HEK293T (cell line): ENCODE results near the gene SMG6.
"Not testable (repeated sequence)": the region's sequence is repeated elsewhere in the genome, so short reads cannot be mapped to it uniquely, and the experiment has no call there.

Source experiments
- CTCF ChIA-PET: fragments of 350-600 bp; formaldehyde crosslinking; extraction: SDS; loops from one replicate; lab custom pipeline; 2021; ENCODE audit warnings: antibody characterized with exemption, inconsistent platforms; lab: Yijun Ruan, JAX
- POLR2A ChIA-PET: fragments of 350-600 bp; formaldehyde crosslinking; extraction: SDS; loops from one replicate; lab custom pipeline; 2020; ENCODE audit warnings: antibody characterized with exemption, inconsistent platforms; lab: Yijun Ruan, JAX
- DNase-seq: peaks from one replicate; pipeline ENCODE4 v3.0.0; 2012; ENCODE audit warnings: mixed read lengths; ENCODE audit errors: extremely low spot score
- ARNT ChIP-seq: fragments of 450-650 bp; IDR thresholded peaks from 2 replicates; pipeline ENCODE4 v1.6.1; 2017; ENCODE audit warnings: mild to moderate bottlenecking
- BHLHE40 ChIP-seq: fragments of 450-650 bp; IDR thresholded peaks from 2 replicates; pipeline ENCODE4 v1.6.1; 2016; ENCODE audit warnings: mild to moderate bottlenecking, moderate library complexity, borderline replicate concordance
- CTBP1 ChIP-seq: fragments of 450-650 bp; IDR thresholded peaks from 2 replicates; pipeline ENCODE4 v1.6.1; 2016; ENCODE audit warnings: borderline replicate concordance
- ELF4 ChIP-seq: fragments of 450-650 bp; IDR thresholded peaks from 2 replicates; pipeline ENCODE4 v1.6.1; 2017; ENCODE audit warnings: antibody characterized with exemption
- FOXA1 ChIP-seq: fragments of 450-650 bp; IDR thresholded peaks from 2 replicates; pipeline ENCODE4 v1.6.1; 2016; ENCODE audit warnings: mild to moderate bottlenecking
- FOXK2 ChIP-seq: fragments of 450-650 bp; IDR thresholded peaks from 2 replicates; pipeline ENCODE4 v1.6.1; 2016; ENCODE audit warnings: mild to moderate bottlenecking
- FOXM1 ChIP-seq: fragments of 450-650 bp; IDR thresholded peaks from 2 replicates; pipeline ENCODE4 v1.6.1; 2017; ENCODE audit warnings: mild to moderate bottlenecking, borderline replicate concordance
- HDGF ChIP-seq: fragments of 450-650 bp; IDR thresholded peaks from 2 replicates; pipeline ENCODE4 v1.6.1; 2017; ENCODE audit warnings: antibody characterized with exemption, borderline replicate concordance
- L3MBTL2 ChIP-seq: fragments of 450-650 bp; conservative IDR thresholded peaks from 2 replicates; pipeline ENCODE4 v1.6.1; 2016; ENCODE audit warnings: mild to moderate bottlenecking
- LEF1 ChIP-seq: fragments of 450-650 bp; IDR thresholded peaks from 2 replicates; pipeline ENCODE4 v1.6.1; 2017; ENCODE audit warnings: mild to moderate bottlenecking, borderline replicate concordance
- NFRKB ChIP-seq: fragments of 450-650 bp; IDR thresholded peaks from 2 replicates; pipeline ENCODE4 v1.6.1; 2016; ENCODE audit warnings: mild to moderate bottlenecking, moderate library complexity
- SP1 ChIP-seq: fragments of 450-650 bp; IDR thresholded peaks from 2 replicates; pipeline ENCODE4 v1.6.1; 2017
- SUZ12 ChIP-seq: fragments of 450-650 bp; IDR thresholded peaks from 2 replicates; pipeline ENCODE4 v1.6.1; 2016; ENCODE audit warnings: mild to moderate bottlenecking
- TARDBP ChIP-seq: fragments of 450-650 bp; IDR thresholded peaks from 2 replicates; pipeline ENCODE4 v1.6.1; 2016
- ZNF384 ChIP-seq: fragments of 450-650 bp; IDR thresholded peaks from 2 replicates; pipeline ENCODE4 v1.6.1; 2016
- TF ChIP-seq, protein P1 (sequence below): fragments of 450-650 bp; IDR thresholded peaks from 2 replicates; pipeline ENCODE4 v1.6.1; 2016

SMG6 gene

DNA sequence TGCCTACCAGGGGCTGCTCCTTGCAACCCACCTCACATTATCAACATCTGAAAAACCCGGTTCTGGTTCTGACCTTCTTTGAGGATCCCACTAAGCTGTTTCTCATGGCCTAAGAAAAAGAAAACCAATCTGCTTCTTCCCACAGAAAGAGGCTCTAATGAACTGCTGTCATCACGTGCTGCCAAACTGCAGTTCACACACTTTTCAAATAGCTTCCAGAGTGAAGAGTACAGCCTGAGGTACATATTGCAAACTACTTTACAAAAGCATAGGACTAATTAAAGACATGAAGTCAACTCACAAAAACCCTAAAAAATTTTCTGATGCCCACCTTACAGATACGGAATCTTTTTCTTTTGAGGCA, 36.7 kb downstream of the SMG6 start:
- CTCF ChIA-PET: no interaction called here
- POLR2A ChIA-PET: no interaction called here
- no peak for DNase-seq
- no peak for TF ChIP-seq NFRKB
- no peak for TF ChIP-seq CTBP1
- TF ChIP-seq FOXM1: no peak
- no peak for TF ChIP-seq SUZ12
- TF ChIP-seq BHLHE40: no peak
- TF ChIP-seq ZNF384: no peak
- TF ChIP-seq TARDBP: no peak

DNA sequence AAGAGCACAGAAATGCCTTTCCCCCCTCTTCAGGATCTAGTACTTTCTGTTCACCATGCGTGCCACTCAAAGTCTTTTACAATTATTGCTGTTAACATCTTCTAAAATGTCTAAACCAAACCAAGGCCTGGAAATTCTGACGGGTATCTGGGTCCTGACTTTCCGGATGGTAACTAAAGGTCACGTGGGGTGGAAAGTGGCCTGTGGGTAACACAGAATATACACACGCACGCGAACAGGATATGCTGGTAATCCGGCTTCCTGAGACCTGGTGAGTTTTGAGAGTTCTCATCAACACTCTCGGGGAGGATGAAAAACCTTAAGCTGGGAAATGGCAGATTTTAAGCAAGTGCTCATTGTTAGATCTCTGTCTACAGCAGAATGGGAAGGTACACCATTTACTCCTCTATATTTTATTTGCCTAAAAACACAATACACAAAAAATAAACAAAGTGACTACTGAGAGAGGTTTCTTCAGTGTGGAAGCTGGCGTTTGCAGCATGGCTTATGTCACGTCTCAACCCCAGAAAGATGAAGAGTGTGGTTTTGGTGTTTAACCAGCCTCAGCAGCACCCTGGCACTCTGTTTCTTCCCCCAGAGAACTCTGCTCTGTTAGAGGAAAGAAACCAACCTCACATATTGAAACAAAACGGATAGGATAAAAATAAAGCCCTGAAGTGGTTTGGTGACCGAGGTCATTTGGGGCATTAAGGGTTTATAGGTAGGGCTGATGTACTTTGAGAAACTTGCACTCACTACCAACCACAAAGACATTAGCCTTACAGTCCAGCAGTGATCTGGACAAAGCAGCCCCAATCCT, 37.3 kb downstream of the SMG6 start:
- ChIA-PET CTCF (no interaction called here), POLR2A (no interaction called here)
- TF ChIP-seq TARDBP (no peak), FOXA1 (no peak), ZNF384 (no peak), BHLHE40 (no peak)
- no peak for DNase-seq

DNA sequence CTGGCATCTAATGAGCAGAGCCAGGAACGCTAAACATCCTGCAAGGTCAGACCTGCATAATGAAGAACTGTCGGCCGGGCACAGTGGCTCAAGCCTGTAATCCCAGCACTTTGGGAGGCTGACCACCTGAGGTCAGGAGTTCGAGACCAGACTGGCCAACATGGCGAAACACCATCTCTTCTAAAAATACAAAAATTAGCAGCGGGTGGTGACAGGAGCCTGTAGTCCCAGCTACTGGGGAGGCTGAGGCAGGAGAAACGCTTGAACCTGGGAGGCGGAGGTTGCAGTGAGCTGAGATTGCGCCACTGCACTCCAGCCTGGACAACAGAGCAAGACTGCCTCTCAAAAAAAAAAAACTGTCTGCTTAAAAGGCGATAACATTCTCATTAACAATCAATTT, 38.4 kb downstream of the SMG6 start:
- CTCF ChIA-PET: interaction anchor here (0.5 to 0.6 kb wide), 3 partner anchors 17 to 732 kb away, joined by 3 to 8 read pairs (median 3); no protein-coding TSS in a partner anchor

DNA sequence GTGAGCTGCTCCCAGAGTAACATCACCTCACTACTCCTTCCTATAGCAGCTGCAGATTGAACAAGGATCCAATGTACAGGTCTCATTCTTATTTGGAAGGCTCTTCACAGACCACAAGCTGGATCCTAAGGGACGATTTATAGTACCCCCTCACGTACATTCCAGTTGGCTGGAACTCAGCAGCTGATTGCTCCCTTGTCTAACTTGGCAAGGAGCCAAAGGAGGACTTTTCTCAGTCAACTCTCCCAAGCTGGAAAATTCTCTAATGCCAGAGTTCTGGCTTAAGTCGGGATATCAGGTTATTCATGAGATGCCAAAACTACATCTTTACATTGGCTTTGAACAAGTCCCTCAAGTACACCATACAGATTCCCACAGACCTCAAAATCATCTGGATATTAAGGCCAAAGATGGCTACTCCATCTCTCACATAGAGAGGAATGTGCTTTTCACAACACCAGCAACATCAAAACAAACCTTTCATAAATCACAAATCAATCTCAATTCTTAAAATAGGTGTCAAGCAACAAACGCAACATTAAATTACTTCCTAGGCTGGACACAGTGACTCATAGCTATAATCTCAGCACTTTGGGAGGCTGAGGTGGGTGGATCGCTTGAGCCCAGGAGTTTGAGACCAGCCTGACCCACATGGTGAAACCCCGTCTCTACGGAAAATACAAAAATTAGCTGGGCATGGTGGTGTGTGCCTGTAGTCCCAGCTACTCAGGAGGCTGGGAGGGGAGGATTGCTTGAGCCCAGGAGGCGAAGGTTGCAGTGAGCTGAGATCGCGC, 39.3 kb downstream of the SMG6 start:
- no peak for TF ChIP-seq ELF4
- TF ChIP-seq LEF1: no peak
- no peak for TF ChIP-seq NFRKB
- POLR2A ChIA-PET: interaction anchor here (1.4 kb wide), 1 partner anchor 39 kb away, joined by 3 read pairs; the partner anchor contains the start of genes SMG6 and SRR
- no peak for DNase-seq
- CTCF ChIA-PET: interaction anchor here (0.6 to 0.7 kb wide), 3 partner anchors 171 to 731 kb away, joined by 3 to 6 read pairs (median 3); no protein-coding TSS in a partner anchor

More for the DNA sequence above, 38.4 kb downstream of the SMG6 start:
- DNase-seq, POLR2A ChIA-PET: not testable (repeated sequence)

DNA sequence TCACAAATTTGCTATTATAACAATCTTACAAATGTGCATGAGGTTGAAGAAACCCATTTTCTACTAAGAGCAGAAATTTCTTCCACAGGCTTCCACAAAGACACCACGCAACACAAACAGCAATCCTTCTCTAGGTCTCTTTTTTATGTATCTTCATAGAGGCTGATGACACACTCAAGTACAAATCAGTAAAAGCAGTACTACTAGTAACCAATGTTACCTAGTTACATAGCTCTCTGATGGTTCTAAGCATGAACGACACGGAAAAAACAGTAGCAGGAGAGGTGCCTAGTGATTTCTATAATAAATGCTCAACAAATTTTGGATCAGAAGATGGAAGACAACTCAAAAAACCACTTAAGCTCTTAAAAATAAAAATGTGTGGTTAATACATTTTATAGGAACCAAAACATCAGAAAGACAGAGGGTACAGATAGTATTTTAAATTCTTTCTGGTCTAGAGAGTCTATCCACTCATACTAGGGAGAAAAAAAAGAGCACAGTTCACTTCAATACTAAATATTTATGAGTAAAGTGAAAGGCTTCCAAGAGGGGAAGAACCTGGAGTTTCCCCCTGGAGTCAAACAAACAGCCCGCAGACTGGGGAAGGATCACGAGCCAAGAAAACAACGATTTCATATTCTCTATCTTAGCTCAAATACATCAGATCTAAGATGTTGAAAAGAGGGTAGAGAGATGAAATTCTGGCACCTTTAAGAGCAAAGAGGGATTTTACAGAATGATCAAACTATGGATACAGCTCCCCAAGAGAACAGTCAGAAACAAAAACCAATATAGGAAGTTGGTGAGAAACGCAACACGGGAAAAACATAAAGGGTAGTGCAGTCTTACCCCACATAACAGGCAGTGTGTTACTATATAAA, 40.2 kb downstream of the SMG6 start:
- no peak for DNase-seq
- no peak for TF ChIP-seq SUZ12
- no peak for TF ChIP-seq SP1
- no peak for TF ChIP-seq ARNT
- TF ChIP-seq HDGF: no peak
- no peak for TF ChIP-seq NFRKB
- no peak for TF ChIP-seq BHLHE40
- no peak for TF ChIP-seq TARDBP
- no peak for TF ChIP-seq L3MBTL2
- TF ChIP-seq CTBP1: no peak
- TF ChIP-seq LEF1: no peak
- TF ChIP-seq, protein P1, sequence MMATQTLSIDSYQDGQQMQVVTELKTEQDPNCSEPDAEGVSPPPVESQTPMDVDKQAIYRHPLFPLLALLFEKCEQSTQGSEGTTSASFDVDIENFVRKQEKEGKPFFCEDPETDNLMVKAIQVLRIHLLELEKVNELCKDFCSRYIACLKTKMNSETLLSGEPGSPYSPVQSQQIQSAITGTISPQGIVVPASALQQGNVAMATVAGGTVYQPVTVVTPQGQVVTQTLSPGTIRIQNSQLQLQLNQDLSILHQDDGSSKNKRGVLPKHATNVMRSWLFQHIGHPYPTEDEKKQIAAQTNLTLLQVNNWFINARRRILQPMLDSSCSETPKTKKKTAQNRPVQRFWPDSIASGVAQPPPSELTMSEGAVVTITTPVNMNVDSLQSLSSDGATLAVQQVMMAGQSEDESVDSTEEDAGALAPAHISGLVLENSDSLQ: no peak
- TF ChIP-seq FOXK2: no peak
- TF ChIP-seq FOXA1: no peak
- TF ChIP-seq ELF4: no peak
- no peak for TF ChIP-seq ZNF384
- CTCF ChIA-PET: interaction anchor here (0.6 kb wide), 1 partner anchor 262 kb away, joined by 3 read pairs; no protein-coding TSS in a partner anchor
- POLR2A ChIA-PET: interaction anchor here (1.4 kb wide), 1 partner anchor 40 kb away, joined by 3 read pairs; the partner anchor contains the start of genes SMG6 and SRR

DNA sequence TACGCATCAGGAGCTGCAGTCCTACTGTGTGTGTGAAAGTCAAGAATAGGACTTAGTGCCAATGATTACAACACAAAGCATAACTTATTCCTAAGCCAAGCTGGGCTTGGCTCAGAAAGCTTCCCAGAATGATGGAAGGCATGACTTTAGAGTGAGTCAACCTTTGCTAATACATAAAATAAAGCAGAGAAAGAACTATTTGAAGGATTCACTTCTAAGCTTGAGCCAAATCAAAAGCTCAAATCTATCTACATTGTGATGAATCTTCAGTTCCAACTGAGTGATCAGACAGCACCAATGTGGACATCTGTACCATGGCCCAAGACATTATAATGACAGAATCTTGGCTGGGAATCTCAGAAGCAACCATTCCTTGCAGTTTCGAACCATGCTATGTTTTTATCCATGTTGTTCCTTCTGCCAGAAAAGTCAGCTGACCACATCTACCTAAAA, 41.4 kb downstream of the SMG6 start:
- TF ChIP-seq ZNF384: no peak
- TF ChIP-seq, protein P1: no peak
- TF ChIP-seq ARNT: no peak
- no peak for TF ChIP-seq FOXK2
- no peak for TF ChIP-seq LEF1
- TF ChIP-seq SUZ12: no peak
- no peak for TF ChIP-seq SP1
- TF ChIP-seq HDGF: no peak
- TF ChIP-seq BHLHE40: no peak
- TF ChIP-seq FOXM1: no peak
- no peak for TF ChIP-seq TARDBP
- no peak for TF ChIP-seq NFRKB
- no peak for TF ChIP-seq ELF4
- TF ChIP-seq L3MBTL2: no peak
- ChIA-PET CTCF (no interaction called here), POLR2A (no interaction called here)
- no peak for DNase-seq
